Gastrocnemius medialis (tissue), 4 donors: ENCODE results near the gene RPP14. TPM values are rescaled to one million over a fixed set of nuclear protein-coding genes. Genes with fewer than 3 reads are reported as not detected.

ENCODE experiments used
- ATAC-seq, 2 donors: fragments of 150-250 bp; one replicate each; pipeline ENCODE4 v1.9.1; 2016
- DNase-seq, 2 donors: peaks; one replicate each; pipeline ENCODE4 v3.0.0-alpha.2; 2019
- H3K27ac ChIP-seq, 4 donors: fragments of 200-600 bp; sonication (generic); 1 replicate in 1 of 4; 2 replicates in 3 of 4; pipeline ENCODE4 v1.5.1; 2016 to 2018; ENCODE audit warnings: mild to moderate bottlenecking in 2 of 4, moderate library complexity in 1 of 4
- H3K27me3 ChIP-seq, 3 donors: fragments of 200-600 bp; sonication (generic) in 2 of 3; 1 replicate in 1 of 3; 2 replicates in 2 of 3; pipeline versions ENCODE4 v1.5.1 to v1.6.0; 2016 to 2019; ENCODE audit warnings: mild to moderate bottlenecking in 1 of 3, moderate library complexity in 1 of 3
- H3K36me3 ChIP-seq, 2 donors: fragments of 200-600 bp; sonication (generic) in 1 of 2; one replicate each; pipeline ENCODE4 v1.5.1; 2017 to 2018
- H3K4me1 ChIP-seq, 2 donors: fragments of 200-600 bp; sonication (generic) in 1 of 2; one replicate each; pipeline ENCODE4 v1.5.1; 2016 to 2017; ENCODE audit warnings: mild to moderate bottlenecking in 2 of 2
- H3K4me3 ChIP-seq, 4 donors: fragments of 200-600 bp; sonication (generic) in 3 of 4; 1 replicate in 1 of 4; 2 replicates in 3 of 4; pipeline ENCODE4 v1.5.1; 2016 to 2019; ENCODE audit warnings: mild to moderate bottlenecking in 2 of 4
- H3K9me3 ChIP-seq, 3 donors: fragments of 200-600 bp; sonication (generic) in 2 of 3; 1 replicate in 1 of 3; 2 replicates in 2 of 3; pipeline ENCODE4 v1.5.1; 2016 to 2019
- POLR2A ChIP-seq, 2 donors: fragments of 450-650 bp; IDR thresholded peaks; one replicate each; pipeline ENCODE4 v1.6.1; 2017; ENCODE audit warnings: antibody characterized with exemption in 2 of 2, mild to moderate bottlenecking in 2 of 2, moderate library complexity in 2 of 2
- in situ Hi-C, 4 donors: fragments of 200-750 bp; cut with MboI; loops; one replicate each; pipeline versions ENCODE4 v1.15.0 to v1.8.0; 2017; ENCODE audit warnings: low sequenced_read_pairs in 4 of 4
- intact Hi-C: fragments of 100-400 bp; cut with DNase I; formaldehyde crosslinking; loops from one replicate; pipeline ENCODE4 v1.15.1; 2023; ENCODE audit warnings: low total_unique reads
- total RNA-seq, 4 donors: library from RNA; depleted of rRNA; stranded (reverse); fragments of >200 nt; gene quantifications; one replicate each; pipeline versions ENCODE4 v1.1.0 to v1.2.3, GENCODE V29; 2016
- TF ChIP-seq, protein P1 (sequence below), 5 experiments: fragments of 450-650 bp in 3 of 5; fragments of 200-600 bp in 2 of 5; sonication (generic) in 2 of 5; IDR thresholded peaks in 4 of 5; conservative IDR thresholded peaks in 1 of 5; 1 replicate in 4 of 5; 2 replicates in 1 of 5; pipeline ENCODE4 v1.5.1; 2016 to 2019; ENCODE audit warnings: antibody characterized with exemption in 5 of 5, mild to moderate bottlenecking in 3 of 5, moderate library complexity in 3 of 5

Gene RPP14
- 10 to 100 TPM; 16.6 to 28.9 (median 17.1) TPM for total RNA-seq

DNA sequence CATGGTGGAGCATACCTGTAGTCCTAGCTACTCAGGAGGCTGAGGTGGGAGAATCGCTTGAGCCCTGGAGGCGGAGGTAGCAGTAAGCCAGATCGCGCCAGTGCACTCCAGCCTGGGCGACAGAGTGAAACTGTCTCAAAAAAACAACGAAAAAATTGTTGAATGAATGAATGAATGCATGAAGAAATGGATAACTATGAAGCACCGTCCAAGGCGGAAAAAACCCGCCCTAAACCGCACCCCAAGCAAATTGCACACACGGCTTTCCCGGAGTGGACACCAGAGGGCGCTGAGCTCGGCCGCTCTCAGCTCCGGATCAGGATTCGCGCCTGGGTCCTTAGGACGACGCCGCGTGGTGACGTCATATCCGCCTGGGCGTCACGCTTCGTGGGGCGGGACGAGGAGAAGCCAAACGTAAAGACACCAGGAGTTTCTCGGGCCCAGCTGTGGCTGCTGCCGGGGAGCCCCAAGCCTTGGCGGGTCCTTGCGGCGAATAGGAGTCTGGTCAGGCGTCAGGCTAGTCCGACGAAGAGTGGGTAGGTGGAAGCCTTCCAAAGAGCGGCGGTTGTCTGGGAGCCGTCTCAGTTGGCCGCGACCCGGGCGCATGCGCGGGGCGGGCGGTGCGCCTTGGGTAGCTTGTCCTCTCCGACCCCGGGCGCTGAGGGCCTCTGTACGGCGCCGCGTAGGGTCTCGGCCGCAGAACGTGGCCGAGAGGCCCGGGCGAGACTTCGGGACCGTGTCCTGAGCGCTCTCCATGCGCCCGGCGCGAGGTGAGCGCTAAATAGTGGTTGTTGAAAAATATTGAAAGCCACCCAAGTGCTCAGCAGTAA, at the start of gene RPP14, which contains the start of gene HTD2:
Gene RPP14 (plus strand): TSS at position 364 of the 830 bp plus-strand sequence. CDS start 4,085 bp downstream, outside the sequence.
Gene HTD2 (plus strand): TSS at position 639 of the 830 bp plus-strand sequence. CDS start 11,094 bp downstream, outside the sequence.
- intact Hi-C loops = loop anchor here (1.0 to 5.0 kb wide), 8 partner anchors 26 to 709 kb away; partner anchors contain the start of genes ABHD6, ARF4, KCTD6 and PDHB
- H3K27ac ChIP-seq = peak within 1 kb of the TSS; percentile 89 to 99 (median 95)
- in situ Hi-C loops = loop anchor here in 3 of 4 donors (10.0 kb wide), 3 partner anchors 71 to 189 kb away; partner anchors contain the start of genes ABHD6 (in 1 of the 3) and KCTD6 (in 1 of the 3)
- ATAC-seq (peak; percentile 87 to 90), DNase-seq (peak; percentile 96 to 98)
- peaks cover 0 to 2% (median 0%) of the 10 kb centered on the region in 3 donors for H3K27me3 ChIP-seq
- peaks cover 0 to 12% of the 10 kb centered on the region in 2 donors for H3K36me3 ChIP-seq
- TF ChIP-seq POLR2A (IDR thresholded peaks at IDR 0.05) = peak; percentile 80 to 86
- TF ChIP-seq, protein P1, sequence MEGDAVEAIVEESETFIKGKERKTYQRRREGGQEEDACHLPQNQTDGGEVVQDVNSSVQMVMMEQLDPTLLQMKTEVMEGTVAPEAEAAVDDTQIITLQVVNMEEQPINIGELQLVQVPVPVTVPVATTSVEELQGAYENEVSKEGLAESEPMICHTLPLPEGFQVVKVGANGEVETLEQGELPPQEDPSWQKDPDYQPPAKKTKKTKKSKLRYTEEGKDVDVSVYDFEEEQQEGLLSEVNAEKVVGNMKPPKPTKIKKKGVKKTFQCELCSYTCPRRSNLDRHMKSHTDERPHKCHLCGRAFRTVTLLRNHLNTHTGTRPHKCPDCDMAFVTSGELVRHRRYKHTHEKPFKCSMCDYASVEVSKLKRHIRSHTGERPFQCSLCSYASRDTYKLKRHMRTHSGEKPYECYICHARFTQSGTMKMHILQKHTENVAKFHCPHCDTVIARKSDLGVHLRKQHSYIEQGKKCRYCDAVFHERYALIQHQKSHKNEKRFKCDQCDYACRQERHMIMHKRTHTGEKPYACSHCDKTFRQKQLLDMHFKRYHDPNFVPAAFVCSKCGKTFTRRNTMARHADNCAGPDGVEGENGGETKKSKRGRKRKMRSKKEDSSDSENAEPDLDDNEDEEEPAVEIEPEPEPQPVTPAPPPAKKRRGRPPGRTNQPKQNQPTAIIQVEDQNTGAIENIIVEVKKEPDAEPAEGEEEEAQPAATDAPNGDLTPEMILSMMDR (IDR thresholded peaks at IDR 0.05 in 4 of 5, conservative IDR thresholded peaks at IDR 0.05 in 1 of 5) = peak; percentile 92 to 97 (median 95)
- peak within 1 kb of the TSS; percentile 60 to 88 (median 80) for H3K4me3 ChIP-seq
- H3K9me3 ChIP-seq = no peaks in the 10 kb centered on the region
- peaks cover 30 to 35% of the 10 kb centered on the region in 2 donors for H3K4me1 ChIP-seq

DNA sequence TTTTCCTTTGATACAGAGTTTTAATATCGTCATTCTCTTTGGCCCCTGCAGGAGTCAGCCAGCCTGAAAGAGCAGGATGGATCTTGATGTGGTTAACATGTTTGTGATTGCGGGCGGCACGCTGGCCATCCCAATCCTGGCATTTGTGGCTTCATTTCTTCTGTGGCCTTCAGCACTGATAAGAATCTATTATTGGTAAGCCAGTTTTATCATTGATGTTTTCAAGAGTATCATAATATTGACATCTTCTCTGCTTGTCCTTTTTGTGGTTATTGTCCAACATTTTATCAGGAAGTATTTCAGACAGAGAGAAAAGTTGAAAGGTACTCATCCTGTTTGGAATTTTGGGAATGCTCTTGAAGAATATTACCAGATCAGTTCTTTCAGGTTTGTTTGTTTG, 49.5 kb upstream of the RPP14 start:
- no peak for ATAC-seq
- in situ Hi-C loops = no loop called here
- TF ChIP-seq POLR2A (IDR thresholded peaks at IDR 0.05) = no peak
- TF ChIP-seq, protein P1 (IDR thresholded peaks at IDR 0.05 in 4 of 5, conservative IDR thresholded peaks at IDR 0.05 in 1 of 5) = no peak

DNA sequence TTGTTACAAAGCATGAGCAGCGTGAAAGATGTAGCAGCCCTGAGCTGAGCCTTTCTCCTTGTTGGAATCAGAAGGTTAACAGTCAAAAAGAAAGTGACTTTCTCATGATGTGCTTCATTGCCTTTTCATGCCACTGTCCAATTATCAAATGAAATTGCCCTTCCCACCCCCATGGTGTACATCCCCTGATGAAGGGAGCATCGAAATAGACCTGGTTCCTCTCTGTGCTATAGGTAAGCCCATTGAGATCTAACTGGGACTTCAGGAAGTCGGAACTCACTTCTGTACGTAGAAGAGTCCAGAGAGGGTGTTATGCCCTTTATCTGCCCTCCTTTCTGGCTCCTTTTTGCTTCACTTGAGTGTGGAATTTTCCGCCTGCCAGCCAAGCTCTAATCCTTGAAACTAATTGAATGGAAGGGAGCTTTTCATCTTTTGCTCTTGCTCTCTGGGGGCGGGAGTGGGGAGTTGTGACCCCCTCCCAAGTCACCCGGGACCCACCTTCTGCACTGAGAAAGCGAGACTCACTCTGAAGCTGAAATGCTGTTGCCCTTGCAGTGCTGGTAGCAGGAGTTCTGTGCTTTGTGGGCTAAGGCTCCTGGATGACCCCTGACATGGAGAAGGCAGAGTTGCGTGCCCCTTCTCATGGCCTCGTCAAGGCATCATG, 47.5 kb upstream of the RPP14 start:
- H3K4me3 ChIP-seq = no peak overlapping the region
- peaks cover 0 to 5% of the 10 kb centered on the region in 2 donors for H3K4me1 ChIP-seq
- ATAC-seq = no peak
- no peaks in the 10 kb centered on the region for H3K27me3 ChIP-seq
- no peak overlapping the region for H3K27ac ChIP-seq
- H3K9me3 ChIP-seq = no peaks in the 10 kb centered on the region
- H3K36me3 ChIP-seq = peaks cover 0 to 8% of the 10 kb centered on the region in 2 donors
- TF ChIP-seq, protein P1 (IDR thresholded peaks at IDR 0.05 in 4 of 5, conservative IDR thresholded peaks at IDR 0.05 in 1 of 5) = no peak
- TF ChIP-seq POLR2A (IDR thresholded peaks at IDR 0.05) = no peak
- no peak for DNase-seq
- in situ Hi-C loops (no loop called here), intact Hi-C loops (no loop called here)

More for the DNA sequence above, 49.5 kb upstream of the RPP14 start:
- Histone ChIP-seq H3K36me3 (peaks cover 0 to 8% of the 10 kb centered on the region in 2 donors), H3K4me1 (peaks cover 0 to 12% of the 10 kb centered on the region in 2 donors), H3K4me3 (no peak overlapping the region), H3K27me3 (no peaks in the 10 kb centered on the region), H3K9me3 (no peaks in the 10 kb centered on the region), H3K27ac (no peak overlapping the region)
- intact Hi-C loops = no loop called here
- no peak for DNase-seq

DNA sequence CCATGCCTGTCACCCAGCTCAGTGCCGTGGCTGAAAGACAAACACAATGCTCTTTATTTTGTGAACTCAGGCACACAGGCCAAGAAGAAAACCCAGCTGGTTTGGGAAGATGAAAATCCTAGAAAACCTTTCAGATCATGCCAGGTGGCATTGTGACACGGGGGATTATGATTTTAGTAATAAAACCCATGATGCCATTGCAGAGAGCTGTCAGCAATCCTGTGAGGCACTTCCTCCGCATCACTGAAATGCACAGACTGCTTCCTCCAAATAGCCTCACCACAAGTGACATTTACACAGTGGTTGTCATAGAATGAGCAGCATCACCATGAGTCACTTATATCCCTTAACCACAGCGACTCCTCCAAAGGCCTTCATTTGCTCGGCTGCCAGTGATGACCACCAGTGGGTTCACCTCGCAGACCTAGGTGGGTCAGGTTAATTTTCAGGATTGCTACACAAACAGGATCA, 45.7 kb upstream of the RPP14 start:
- H3K36me3 ChIP-seq = peaks cover 0 to 8% of the 10 kb centered on the region in 2 donors
- ATAC-seq (peak in 1 of 2 donors; percentile 69), DNase-seq (no peak)
- H3K27ac ChIP-seq = peak overlapping the region in 1 of 4 donors; percentile 51
- no peaks in the 10 kb centered on the region for H3K4me1 ChIP-seq
- no peak overlapping the region for H3K4me3 ChIP-seq
- in situ Hi-C loops = no loop called here
- H3K27me3 ChIP-seq = no peaks in the 10 kb centered on the region
- intact Hi-C loops = no loop called here
- no peaks in the 10 kb centered on the region for H3K9me3 ChIP-seq
- TF ChIP-seq POLR2A (IDR thresholded peaks at IDR 0.05) = no peak
- TF ChIP-seq, protein P1 (IDR thresholded peaks at IDR 0.05 in 4 of 5, conservative IDR thresholded peaks at IDR 0.05 in 1 of 5) = no peak
